Spleen (tissue), 7 donors: Measurements from ENCODE around the gene NLGN4X.
A peak's percentile ranks its signal among the peaks of the same experiment; 100 is the strongest.

Experiments
- CTCF ChIP-seq, 11 experiments: fragments of 200-600 bp in 7 of 11; fragments of 450-650 bp in 4 of 11; sonication (generic) in 4 of 11; IDR thresholded peaks in 8 of 11; conservative IDR thresholded peaks in 3 of 11; 1 replicate in 7 of 11; 2 replicates in 4 of 11; pipeline versions ENCODE4 v1.4.0 to v1.8.0; 2016 to 2021; ENCODE audit warnings: antibody characterized with exemption in 11 of 11, inconsistent platforms in 4 of 11, mild to moderate bottlenecking in 1 of 11
- POLR2A ChIP-seq, 3 donors: fragments of 450-650 bp; IDR thresholded peaks; one replicate each; pipeline ENCODE4 v1.5.1; 2017; ENCODE audit warnings: antibody characterized with exemption in 3 of 3, mild to moderate bottlenecking in 1 of 3
- POLR2AphosphoS5 ChIP-seq, 3 donors: sonication (generic); formaldehyde crosslinking; IDR thresholded peaks; one replicate each; pipeline ENCODE4 v1.5.1; 2017; ENCODE audit warnings: antibody characterized with exemption in 3 of 3
- donor health status: DM: no; HTN: no; CAD: no; lungs with moderate emphysema.
- donor health status: DM: no; HTN: no; CAD: no.
- donor health status: DM: no; HTN: no; CAD: no.

GRCh38 chrX:5876984-5877596 lies 351.6 kb downstream of the NLGN4X start:
- TF ChIP-seq CTCF (IDR thresholded peaks at IDR 0.05 in 8 of 11, conservative IDR thresholded peaks at IDR 0.05 in 3 of 11) = peak in 7 of 11 experiments; percentile 23 to 39 (median 36)
- no peak for TF ChIP-seq POLR2A (IDR thresholded peaks at IDR 0.05)
- no peak for TF ChIP-seq POLR2AphosphoS5 (IDR thresholded peaks at IDR 0.05)
